Measurements from ENCODE around the gene CLDN9. TPM values are rescaled to one million over a fixed set of nuclear protein-coding genes. Genes with fewer than 3 reads are reported as not detected.
A peak's percentile ranks its signal among the peaks of the same experiment; 100 is the strongest.

Gene CLDN9
- polyA plus RNA-seq, 2 of the 4 experiments (the other 2 are of a cell fraction), result 0.03 to 0.06 TPM

GRCh38 chr16:3004781-3005284 is 7.9 kb upstream of the CLDN9 start (continued):
- TF ChIP-seq, protein P1, sequence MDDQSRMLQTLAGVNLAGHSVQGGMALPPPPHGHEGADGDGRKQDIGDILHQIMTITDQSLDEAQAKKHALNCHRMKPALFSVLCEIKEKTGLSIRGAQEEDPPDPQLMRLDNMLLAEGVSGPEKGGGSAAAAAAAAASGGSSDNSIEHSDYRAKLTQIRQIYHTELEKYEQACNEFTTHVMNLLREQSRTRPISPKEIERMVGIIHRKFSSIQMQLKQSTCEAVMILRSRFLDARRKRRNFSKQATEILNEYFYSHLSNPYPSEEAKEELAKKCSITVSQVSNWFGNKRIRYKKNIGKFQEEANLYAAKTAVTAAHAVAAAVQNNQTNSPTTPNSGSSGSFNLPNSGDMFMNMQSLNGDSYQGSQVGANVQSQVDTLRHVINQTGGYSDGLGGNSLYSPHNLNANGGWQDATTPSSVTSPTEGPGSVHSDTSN (IDR thresholded peaks at IDR 0.05), result no peak
- no peak for TF ChIP-seq TP53 (CRISPR knock-in tag; IDR thresholded peaks at IDR 0.05)

GRCh38 chr16:3007059-3007956 is 5.4 kb upstream of the CLDN9 start:
- no peak for DNase-seq (ENCODE audit: low read depth in 1 of 2, low spot score in 1 of 2)
- ChIA-PET CTCF (interaction anchor here (13.6 to 14.8 kb wide), 2 partner anchors 13 to 22 kb away, joined by 112 to 214 read pairs; partner anchors contain the start of genes CLDN6, HCFC1R1, THOC6 and TNFRSF12A), POLR2A (interaction anchor here (9.6 kb wide), 1 partner anchor 14 kb away, joined by 107 read pairs; the partner anchor contains the start of genes HCFC1R1, THOC6 and TNFRSF12A)
- TF ChIP-seq RNF2 (IDR thresholded peaks at IDR 0.05; ENCODE audit: borderline replicate concordance, low read depth) (no peak), POLR2A (IDR thresholded peaks at IDR 0.05; ENCODE audit: low read length) (no peak), CBX2 (IDR thresholded peaks at IDR 0.05; ENCODE audit: borderline replicate concordance, low read depth) (no peak), PHF8 (IDR thresholded peaks at IDR 0.05; ENCODE audit: borderline replicate concordance, low read depth) (no peak), BCL3 (IDR thresholded peaks at IDR 0.05) (no peak)
- peaks cover 8% of the 10 kb centered on the region; the same call in 1 of the 3 replicates for H3K4me1 ChIP-seq
- H3K4me2 ChIP-seq, result no peak overlapping the region
- 83% methylated on average over 13 of the region's 13 CpGs for WGBS (ENCODE audit: missing lambda C conversion rate)
- no peak for FAIRE-seq
- ATAC-seq, result no peak
- no peak overlapping the region for H3K4me3 ChIP-seq
- H3K27ac ChIP-seq, result no peak overlapping the region
- no peaks in the 10 kb centered on the region for H3K9me3 ChIP-seq

GRCh38 chr16:3007957-3008689 is 4.6 kb upstream of the CLDN9 start:
- CTCF ChIA-PET, result interaction anchor here (13.6 to 14.8 kb wide), 2 partner anchors 13 to 22 kb away, joined by 112 to 214 read pairs; partner anchors contain the start of genes CLDN6, HCFC1R1, THOC6 and TNFRSF12A
- Histone ChIP-seq H3K9me3 (no peaks in the 10 kb centered on the region), H3K4me2 (no peak overlapping the region), H3K27ac (no peak overlapping the region), H3K4me3 (no peak overlapping the region), H3K4me1 (peaks cover 14% of the 10 kb centered on the region)
- DNase-seq (ENCODE audit: low read depth in 1 of 2, low spot score in 1 of 2) (no peak), FAIRE-seq (no peak), ATAC-seq (no peak)
- TF ChIP-seq CHD2 (IDR thresholded peaks at IDR 0.05; ENCODE audit: low read length, partially characterized antibody) (peak; percentile 38), CEBPB (IDR thresholded peaks at IDR 0.05) (no peak)
- whole genome bisulfite sequencing (ENCODE audit: missing lambda C conversion rate), result 84% methylated on average over 17 of the region's 17 CpGs
- POLR2A ChIA-PET, result interaction anchor here (9.6 kb wide), 1 partner anchor 13 kb away, joined by 107 read pairs; the partner anchor contains the start of genes HCFC1R1, THOC6 and TNFRSF12A

DNA sequence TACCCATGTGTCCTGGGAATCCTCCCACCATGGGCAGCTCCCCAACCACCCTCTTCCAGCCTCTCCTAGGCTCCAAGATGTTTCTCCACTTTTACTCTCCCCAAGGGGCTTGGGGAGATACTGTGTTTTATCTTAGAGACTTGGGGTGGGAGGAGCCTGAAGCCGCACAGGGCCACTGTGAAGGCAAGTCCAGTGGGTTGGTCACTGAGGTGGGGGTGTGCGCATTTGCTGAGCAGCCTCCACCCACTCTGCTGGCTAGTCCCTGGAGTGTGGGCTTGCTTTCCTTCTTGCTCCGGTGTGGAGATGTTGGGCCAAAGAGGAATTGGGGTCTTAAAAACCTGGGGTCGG is 4.1 kb upstream of the CLDN9 start:
- CTCF ChIA-PET, result interaction anchor here (1.1 to 14.8 kb wide), 3 partner anchors 12 to 82 kb away, joined by 3 to 214 read pairs (median 112); partner anchors contain the start of genes CLDN6, HCFC1R1, THOC6 and TNFRSF12A
- Histone ChIP-seq H3K4me1 (peaks cover 19% of the 10 kb centered on the region), H3K4me3 (no peak overlapping the region), H3K4me2 (no peak overlapping the region), H3K27ac (no peak overlapping the region), H3K9me3 (no peaks in the 10 kb centered on the region)
- FAIRE-seq (no peak), DNase-seq (ENCODE audit: low read depth in 1 of 2, low spot score in 1 of 2) (no peak), ATAC-seq (no peak)
- POLR2A ChIA-PET, result interaction anchor here (9.6 kb wide), 1 partner anchor 13 kb away, joined by 107 read pairs; the partner anchor contains the start of genes HCFC1R1, THOC6 and TNFRSF12A
- no peak for TF ChIP-seq CTCF (IDR thresholded peaks at IDR 0.05)
- no peak for TF ChIP-seq CHD4 (IDR thresholded peaks at IDR 0.05; ENCODE audit: borderline replicate concordance)
- TF ChIP-seq ZSCAN20 (CRISPR knock-in tag; IDR thresholded peaks at IDR 0.05), result no peak
- TF ChIP-seq MAZ (IDR thresholded peaks at IDR 0.05; ENCODE audit: borderline replicate concordance, low read depth, low read length), result no peak
- TF ChIP-seq, protein P2, sequence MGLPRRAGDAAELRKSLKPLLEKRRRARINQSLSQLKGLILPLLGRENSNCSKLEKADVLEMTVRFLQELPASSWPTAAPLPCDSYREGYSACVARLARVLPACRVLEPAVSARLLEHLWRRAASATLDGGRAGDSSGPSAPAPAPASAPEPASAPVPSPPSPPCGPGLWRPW (IDR thresholded peaks at IDR 0.05), result no peak
- TF ChIP-seq EP300 (IDR thresholded peaks at IDR 0.05), result no peak
- TF ChIP-seq CBX2 (IDR thresholded peaks at IDR 0.05; ENCODE audit: borderline replicate concordance, low read depth), result no peak
- no peak for TF ChIP-seq RNF2 (IDR thresholded peaks at IDR 0.05; ENCODE audit: borderline replicate concordance, low read depth)
- WGBS (ENCODE audit: missing lambda C conversion rate), result 84% methylated on average over 4 of the region's 4 CpGs

All from A549 (cell line).